HG03520 (cell line): Measurements from ENCODE around the gene ZNF775.

Source experiments
- ATAC-seq: cut with Tn5 transposase; IDR thresholded peaks from one replicate; pipeline ENCODE4 v1.9.1; 2021; ENCODE audit warnings: mild to moderate bottlenecking, moderate library complexity; ENCODE audit not compliant: unreplicated experiment

ZNF775 gene

GRCh38 chr7:150399421-150400007, 20.4 kb downstream of the ZNF775 start:
- ATAC-seq: no peak

- ATAC-seq: no peak
Observed at GRCh38 chr7:150400008-150400787, 21.1 kb downstream of the ZNF775 start.

- ATAC-seq: no peak
Observed at GRCh38 chr7:150400788-150401423, 21.8 kb downstream of the ZNF775 start.

- ATAC-seq: no peak
Observed at GRCh38 chr7:150401424-150401790, 22.3 kb downstream of the ZNF775 start.

GRCh38 chr7:150401861-150402631, 22.9 kb downstream of the ZNF775 start:
- ATAC-seq: no peak

GRCh38 chr7:150402671-150403321, 23.7 kb downstream of the ZNF775 start:
- no peak for ATAC-seq

GRCh38 chr7:150403376-150404171, 24.4 kb downstream of the ZNF775 start:
- ATAC-seq: no peak

GRCh38 chr7:150404172-150404804, 25.2 kb downstream of the ZNF775 start:
- ATAC-seq: no peak

GRCh38 chr7:150404805-150405583, 25.9 kb downstream of the ZNF775 start:
- ATAC-seq: peak; percentile 46

- ATAC-seq: no peak
Observed at GRCh38 chr7:150405584-150406311, 26.6 kb downstream of the ZNF775 start.

- ATAC-seq: no peak
Observed at GRCh38 chr7:150406312-150406566, 27.1 kb downstream of the ZNF775 start.

GRCh38 chr7:150406567-150407421, 27.7 kb downstream of the ZNF775 start:
- ATAC-seq: peak; percentile 51

- ATAC-seq: no peak
Observed at GRCh38 chr7:150407588-150408392, 28.7 kb downstream of the ZNF775 start.

- ATAC-seq: no peak
Observed at GRCh38 chr7:150408393-150409299, 29.5 kb downstream of the ZNF775 start.

- ATAC-seq: no peak
Observed at GRCh38 chr7:150409300-150410030, 30.3 kb downstream of the ZNF775 start.
